ENCODE results near the gene CAMKMT. TPM values are rescaled to one million over a fixed set of nuclear protein-coding genes. Genes with fewer than 3 reads are reported as not detected.

CAMKMT gene
- polyA plus RNA-seq, 3 donors = 4.7 to 7.8 (median 7.0) TPM

DNA sequence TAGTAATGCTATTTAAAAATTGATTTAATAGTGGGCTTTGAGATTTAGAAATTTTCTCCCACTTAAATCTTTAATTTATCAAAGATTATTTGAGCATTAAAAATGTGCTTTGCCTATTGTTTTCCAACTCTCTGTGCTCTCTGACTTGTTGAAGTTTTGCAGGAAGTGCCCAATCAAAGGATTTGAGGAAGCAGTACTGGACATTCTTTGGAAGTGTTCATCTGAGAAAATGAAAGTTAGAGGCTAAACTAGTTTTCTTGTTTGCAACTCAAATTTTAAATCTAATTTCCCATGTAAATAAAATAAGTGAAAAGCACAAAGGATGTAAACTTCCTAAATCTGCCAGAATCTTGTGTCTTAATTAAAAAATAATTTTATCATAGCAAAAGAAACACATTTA, 89.1 kb downstream of the CAMKMT start:
- H2AFZ ChIP-seq (ENCODE audit: insufficient read depth, low read depth, low read length, poor library complexity, severe bottlenecking) = no peak overlapping the region
- no peak overlapping the region for H3K4me3 Mint-ChIP-seq
- no peaks in the 10 kb centered on the region for H3K9me3 ChIP-seq (replicated peaks in 1 of 2; ENCODE audit: control insufficient read depth in 1 of 2, insufficient read depth in 1 of 2, low read length in 2 of 2)
- H3K4me2 ChIP-seq (replicated peaks; ENCODE audit: extremely low read depth, low read length, poor library complexity, severe bottlenecking) = no peak overlapping the region
- no peak overlapping the region for H3K4me3 ChIP-seq (replicated peaks in 1 of 3; ENCODE audit: low read depth in 2 of 3, low read length in 3 of 3)
- no peak overlapping the region for H3K27ac Mint-ChIP-seq
- no peaks in the 10 kb centered on the region for H3K27me3 Mint-ChIP-seq (ENCODE audit: low read depth in 3 of 3)
- no peak overlapping the region for H3K27ac ChIP-seq (ENCODE audit: low read depth in 1 of 2, low read length in 2 of 2)
- H3K79me2 ChIP-seq (ENCODE audit: insufficient read depth, low read length) = no peaks in the 10 kb centered on the region
- H3K9ac ChIP-seq (ENCODE audit: insufficient read depth, low read length, poor library complexity, severe bottlenecking) = no peak overlapping the region
- H3K36me3 ChIP-seq (replicated peaks in 1 of 2; ENCODE audit: control insufficient read depth in 1 of 2, insufficient read depth in 2 of 2, low read length in 2 of 2) = no peaks in the 10 kb centered on the region
- no peaks in the 10 kb centered on the region for H3K27me3 ChIP-seq (ENCODE audit: control insufficient read depth in 2 of 2, insufficient read depth in 2 of 2, low read length in 2 of 2)
- no peaks in the 10 kb centered on the region for H3K4me1 ChIP-seq (ENCODE audit: control insufficient read depth in 1 of 2, insufficient read depth in 2 of 2, low read length in 2 of 2)
- H3K36me3 Mint-ChIP-seq = peaks cover 2% of the 10 kb centered on the region in 2 donors
- H4K20me1 ChIP-seq (ENCODE audit: insufficient read depth, low read length) = no peaks in the 10 kb centered on the region
- DNase-seq = no peak
- TF ChIP-seq, protein P1, sequence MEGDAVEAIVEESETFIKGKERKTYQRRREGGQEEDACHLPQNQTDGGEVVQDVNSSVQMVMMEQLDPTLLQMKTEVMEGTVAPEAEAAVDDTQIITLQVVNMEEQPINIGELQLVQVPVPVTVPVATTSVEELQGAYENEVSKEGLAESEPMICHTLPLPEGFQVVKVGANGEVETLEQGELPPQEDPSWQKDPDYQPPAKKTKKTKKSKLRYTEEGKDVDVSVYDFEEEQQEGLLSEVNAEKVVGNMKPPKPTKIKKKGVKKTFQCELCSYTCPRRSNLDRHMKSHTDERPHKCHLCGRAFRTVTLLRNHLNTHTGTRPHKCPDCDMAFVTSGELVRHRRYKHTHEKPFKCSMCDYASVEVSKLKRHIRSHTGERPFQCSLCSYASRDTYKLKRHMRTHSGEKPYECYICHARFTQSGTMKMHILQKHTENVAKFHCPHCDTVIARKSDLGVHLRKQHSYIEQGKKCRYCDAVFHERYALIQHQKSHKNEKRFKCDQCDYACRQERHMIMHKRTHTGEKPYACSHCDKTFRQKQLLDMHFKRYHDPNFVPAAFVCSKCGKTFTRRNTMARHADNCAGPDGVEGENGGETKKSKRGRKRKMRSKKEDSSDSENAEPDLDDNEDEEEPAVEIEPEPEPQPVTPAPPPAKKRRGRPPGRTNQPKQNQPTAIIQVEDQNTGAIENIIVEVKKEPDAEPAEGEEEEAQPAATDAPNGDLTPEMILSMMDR (IDR thresholded peaks at IDR 0.05) = no peak
- intact Hi-C loops (cut with micrococcal nuclease) = no loop called here
- no peaks in the 10 kb centered on the region for H3K4me1 Mint-ChIP-seq
- H3K9me3 Mint-ChIP-seq = peaks cover 0 to 1% (median 0%) of the 10 kb centered on the region in 7 donors

DNA sequence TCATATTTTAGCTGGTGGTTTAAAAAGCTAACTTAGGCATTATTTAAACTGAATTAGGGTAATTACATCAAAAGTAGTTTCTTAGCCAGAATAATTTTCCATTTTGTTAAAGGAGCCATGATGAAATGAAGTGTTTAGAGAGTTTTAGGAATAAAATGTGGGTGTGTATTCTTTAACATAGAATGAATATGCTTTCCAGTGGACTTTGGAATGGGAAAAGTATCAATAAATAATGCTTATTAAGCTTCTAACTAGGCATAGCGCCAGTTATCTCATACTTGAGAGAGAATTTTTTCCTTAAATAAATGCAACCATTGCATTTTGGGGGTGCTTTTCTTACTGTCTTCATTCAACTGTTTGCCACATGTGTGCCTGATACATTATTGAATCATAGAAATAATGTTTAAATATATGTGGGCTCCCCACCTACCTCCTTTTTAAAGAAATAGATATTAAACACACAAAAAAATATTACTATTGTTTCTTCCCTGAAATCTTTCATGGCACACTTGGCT, 90.4 kb downstream of the CAMKMT start:
- TF ChIP-seq, protein P1 (IDR thresholded peaks at IDR 0.05) = no peak
- Mint-ChIP-seq H3K27me3 (ENCODE audit: low read depth in 3 of 3) (no peaks in the 10 kb centered on the region), H3K4me3 (no peak overlapping the region), H3K27ac (no peak overlapping the region), H3K4me1 (no peaks in the 10 kb centered on the region), H3K36me3 (no peaks in the 10 kb centered on the region), H3K9me3 (no peaks in the 10 kb centered on the region)
- Histone ChIP-seq H2AFZ (ENCODE audit: insufficient read depth, low read depth, low read length, poor library complexity, severe bottlenecking) (no peak overlapping the region), H3K9me3 (replicated peaks in 1 of 2; ENCODE audit: control insufficient read depth in 1 of 2, insufficient read depth in 1 of 2, low read length in 2 of 2) (no peaks in the 10 kb centered on the region), H3K4me3 (replicated peaks in 1 of 3; ENCODE audit: low read depth in 2 of 3, low read length in 3 of 3) (no peak overlapping the region), H3K36me3 (replicated peaks in 1 of 2; ENCODE audit: control insufficient read depth in 1 of 2, insufficient read depth in 2 of 2, low read length in 2 of 2) (no peaks in the 10 kb centered on the region), H3K9ac (ENCODE audit: insufficient read depth, low read length, poor library complexity, severe bottlenecking) (no peak overlapping the region), H3K79me2 (ENCODE audit: insufficient read depth, low read length) (no peaks in the 10 kb centered on the region), H4K20me1 (ENCODE audit: insufficient read depth, low read length) (no peaks in the 10 kb centered on the region), H3K27me3 (ENCODE audit: control insufficient read depth in 2 of 2, insufficient read depth in 2 of 2, low read length in 2 of 2) (no peaks in the 10 kb centered on the region), H3K27ac (ENCODE audit: low read depth in 1 of 2, low read length in 2 of 2) (no peak overlapping the region), H3K4me1 (ENCODE audit: control insufficient read depth in 1 of 2, insufficient read depth in 2 of 2, low read length in 2 of 2) (no peaks in the 10 kb centered on the region), H3K4me2 (replicated peaks; ENCODE audit: extremely low read depth, low read length, poor library complexity, severe bottlenecking) (no peak overlapping the region)
- DNase-seq = no peak
- intact Hi-C loops (cut with micrococcal nuclease) = no loop called here
- WGBS (ENCODE audit: insufficient coverage) = no CpG with 5 or more reads among the region's 1 CpG
